ENCODE results near the gene SCAPER.

DNA sequence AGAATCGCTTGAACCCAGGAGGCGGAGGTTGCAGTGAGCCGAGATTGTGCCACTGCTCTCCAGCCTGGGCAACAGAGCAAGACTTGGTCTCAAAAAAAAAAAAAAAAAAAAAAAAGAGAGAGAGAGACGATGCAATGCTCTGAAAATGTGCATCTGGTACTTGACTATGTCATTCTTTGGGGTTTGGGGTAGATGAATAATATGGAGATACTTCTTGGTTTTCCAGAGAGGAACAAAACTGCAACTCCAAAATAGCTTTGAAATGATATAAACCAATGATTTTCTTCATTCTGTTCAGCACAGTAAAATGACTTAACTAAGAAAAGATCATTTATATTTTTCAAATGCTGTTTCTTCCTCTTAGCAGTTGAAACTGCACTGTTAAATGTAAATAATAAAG, 409.7 kb downstream of the SCAPER start:
- TF ChIP-seq CTCF (IDR thresholded peaks at IDR 0.05) = no peak
- no peak for TF ChIP-seq SMC3 (IDR thresholded peaks at IDR 0.05)
- TF ChIP-seq RCOR1 (IDR thresholded peaks at IDR 0.05; ENCODE audit: low read depth, low read length) = no peak
- no peak for TF ChIP-seq KDM1A (IDR thresholded peaks at IDR 0.05; ENCODE audit: low read depth)
- no peak for TF ChIP-seq RAD21 (conservative IDR thresholded peaks at IDR 0.05 in 1 of 2, IDR thresholded peaks at IDR 0.05 in 1 of 2)

All from A549 (cell line).